Measurements from ENCODE around the gene MLLT11. TPM values are rescaled to one million over a fixed set of nuclear protein-coding genes. Genes with fewer than 3 reads are reported as not detected.

MLLT11 gene
- total and polyA plus RNA-seq, 2 of the 4 experiments (the other 2 are of a cell fraction) = 3.6 to 17.5 TPM

- peaks cover 29 to 76% of the 10 kb centered on the region in 2 experiments for H3K79me1 ChIP-seq (ENCODE audit: low read depth in 1 of 2, low read length in 2 of 2)
- TF ChIP-seq BHLHE40 (IDR thresholded peaks at IDR 0.05; ENCODE audit: low read depth, low read length) = no peak
- no peak for TF ChIP-seq CHD1 (IDR thresholded peaks at IDR 0.05; ENCODE audit: low read depth, low read length)
- no peak for TF ChIP-seq RAD21 (IDR thresholded peaks at IDR 0.05; ENCODE audit: low read length)
- TF ChIP-seq RCOR1 (IDR thresholded peaks at IDR 0.05; ENCODE audit: insufficient replicate concordance, low read length) = no peak
- no peak; the same call in 1 of the 2 replicates for TF ChIP-seq POLR2A (IDR thresholded peaks at IDR 0.05; ENCODE audit: low read depth, low read length)
- H3K14ac ChIP-seq (replicated peaks; ENCODE audit: low read depth, low read length) = no peak overlapping the region
- WGBS, 2 experiments (ENCODE audit: extremely low coverage in 2 of 2, insufficient read length in 1 of 2) = 100% methylated on average over 1 of the region's 2 CpGs; no CpG with 5 or more reads in 1 of the 2 experiments
- H2BK120ac ChIP-seq (ENCODE audit: low read depth, low read length) = no peak overlapping the region
- no peak overlapping the region for H2BK20ac ChIP-seq (ENCODE audit: low read depth, low read length)
- CTCF ChIA-PET = interaction anchor here (1.0 kb wide), 1 partner anchor 8 kb away, joined by 3 read pairs; the partner anchor contains the start of gene CDC42SE1
- no TSS peak for BruUV-seq (replicated peaks)
- H2AFZ ChIP-seq (replicated peaks; ENCODE audit: low read length, poor library complexity) = no peak overlapping the region
- no peak overlapping the region for H3K4ac ChIP-seq (ENCODE audit: low read depth, low read length)
- H4K91ac ChIP-seq (ENCODE audit: insufficient read depth, low read depth, low read length) = no peak overlapping the region
- H3K9ac ChIP-seq (ENCODE audit: low read depth, low read length) = no peak overlapping the region
- intact Hi-C loops (cut with micrococcal nuclease) (no loop called here), in situ Hi-C loops (cut with MboI; ENCODE audit: low sequenced_read_pairs) (no loop called here), dilution Hi-C loops (cut with HindIII; ENCODE audit: low sequenced_read_pairs, unreplicated experiment) (no loop called here)
- no peak overlapping the region for H3K23ac ChIP-seq (ENCODE audit: low read depth, low read length)
- POLR2A ChIA-PET (ENCODE audit: unreplicated experiment) = interaction anchor here (1.2 kb wide), 1 partner anchor 11 kb away, joined by 3 read pairs; no protein-coding TSS in a partner anchor
- ATAC-seq (ENCODE audit: low read depth) (no peak), DNase-seq (no peak)
- H3K4me2 ChIP-seq (ENCODE audit: low read depth, low read length) = no peak overlapping the region
- no peak overlapping the region for H2AK9ac ChIP-seq (replicated peaks; ENCODE audit: low read depth, low read length, poor library complexity)
- H2BK15ac ChIP-seq (ENCODE audit: low read depth, low read length) = no peak overlapping the region
- no peak overlapping the region for H2BK5ac ChIP-seq (ENCODE audit: low read depth, low read length, poor library complexity, severe bottlenecking)
- no peak overlapping the region for H4K5ac ChIP-seq (ENCODE audit: low read depth, low read length)
- no peaks in the 10 kb centered on the region for H3K9me3 ChIP-seq (ENCODE audit: control insufficient read depth, insufficient read depth, low read length)
- H3K4me3 ChIP-seq (ENCODE audit: insufficient read depth, low read depth, low read length) = no peak overlapping the region
- no peak overlapping the region for H4K8ac ChIP-seq (ENCODE audit: low read depth in 2 of 2, low read length in 2 of 2)
- peaks cover 30% of the 10 kb centered on the region for H4K20me1 ChIP-seq (ENCODE audit: insufficient read depth, low read length)
- no peak overlapping the region for H3K18ac ChIP-seq (ENCODE audit: low read depth, low read length)
- H3K27me3 ChIP-seq (ENCODE audit: control insufficient read depth, insufficient read depth, low read length) = no peaks in the 10 kb centered on the region
- H3K4me1 ChIP-seq (ENCODE audit: control insufficient read depth, insufficient read depth, low read length) = peaks cover 9% of the 10 kb centered on the region
- H3K56ac ChIP-seq (ENCODE audit: extremely low read depth, insufficient read depth, low read length) = no peak overlapping the region
- H3K27ac ChIP-seq (ENCODE audit: insufficient read depth, low read length) = no peak overlapping the region
- H3K9me1 ChIP-seq (ENCODE audit: insufficient read depth, low read length) = peaks cover 18% of the 10 kb centered on the region
- H2AK5ac ChIP-seq (ENCODE audit: low read depth, low read length) = no peak overlapping the region
- H3K36me3 ChIP-seq (ENCODE audit: control insufficient read depth, insufficient read depth, low read length) = peaks cover 46% of the 10 kb centered on the region
Observed at GRCh38 chr1:151051356-151052009, 8.7 kb upstream of the MLLT11 start.

All from IMR-90 (cell line).